H9 (cell line): ENCODE measurements around the gene RAMAC. TPM values are rescaled to one million over a fixed set of nuclear protein-coding genes. Genes with fewer than 3 reads are reported as not detected.

Source experiments
- DNase-seq: peaks from one replicate; pipeline ENCODE4 v3.0.0-alpha.2; 2017
- H2AFZ ChIP-seq: one replicate; pipeline ENCODE4 v1.6.1; 2013; ENCODE audit warnings: mild to moderate bottlenecking, low read length, control low read depth, moderate library complexity
- H2AK5ac ChIP-seq: 2 replicates; pipeline ENCODE4 v1.6.1; 2013; ENCODE audit warnings: low read length, control low read depth, mixed read lengths; ENCODE audit not compliant: insufficient read length
- H2BK120ac ChIP-seq: one replicate; pipeline ENCODE4 v1.6.1; 2013; ENCODE audit warnings: low read depth, mild to moderate bottlenecking, low read length, control low read depth, inconsistent platforms; ENCODE audit not compliant: poor library complexity, severe bottlenecking
- H2BK12ac ChIP-seq: 2 replicates; pipeline ENCODE4 v1.6.1; 2013; ENCODE audit warnings: low read length, control low read depth, mixed read lengths, low read depth; ENCODE audit not compliant: insufficient read length
- H2BK15ac ChIP-seq: 2 replicates; pipeline ENCODE4 v1.6.1; 2013; ENCODE audit warnings: low read depth, low read length, control low read depth
- H2BK20ac ChIP-seq: one replicate; pipeline ENCODE4 v1.6.1; 2013; ENCODE audit warnings: low read depth, mild to moderate bottlenecking, low read length, control low read depth, inconsistent platforms; ENCODE audit not compliant: poor library complexity, severe bottlenecking
- H2BK5ac ChIP-seq: 2 replicates; pipeline ENCODE4 v1.6.1; 2013; ENCODE audit warnings: low read length, control low read depth, mixed read lengths; ENCODE audit not compliant: insufficient read length
- H3K14ac ChIP-seq: 2 replicates; pipeline ENCODE4 v1.6.1; 2013; ENCODE audit warnings: low read length, control low read depth; ENCODE audit not compliant: insufficient read depth
- H3K18ac ChIP-seq: 2 replicates; pipeline ENCODE4 v1.6.1; 2013; ENCODE audit warnings: low read depth, mild to moderate bottlenecking, mixed read lengths, low read length, control low read depth; ENCODE audit not compliant: insufficient read length
- H3K23ac ChIP-seq: 2 replicates; pipeline ENCODE4 v1.6.1; 2013; ENCODE audit warnings: low read length, control low read depth, mixed read lengths, low read depth; ENCODE audit not compliant: insufficient read length
- H3K23me2 ChIP-seq: 2 replicates; pipeline ENCODE4 v1.6.1; 2013; ENCODE audit warnings: low read depth, mild to moderate bottlenecking, mixed read lengths, low read length, control low read depth; ENCODE audit not compliant: insufficient read length, poor library complexity, severe bottlenecking
- H3K27ac ChIP-seq: 2 replicates; pipeline ENCODE4 v1.5.1; 2013; ENCODE audit warnings: low read length, control low read depth, mixed read lengths, low read depth; ENCODE audit not compliant: insufficient read length
- H3K27me3 ChIP-seq: 2 replicates; pipeline ENCODE4 v1.6.1; 2013; ENCODE audit warnings: low read length, control low read depth, inconsistent platforms; ENCODE audit not compliant: insufficient read depth
- H3K4ac ChIP-seq: 2 replicates; pipeline ENCODE4 v1.6.1; 2013; ENCODE audit warnings: low read depth, mild to moderate bottlenecking, control low read depth, inconsistent platforms, low read length, moderate library complexity
- H3K4me1 ChIP-seq: 2 replicates; pipeline ENCODE4 v1.6.1; 2013; ENCODE audit warnings: low read length, control low read depth, inconsistent platforms; ENCODE audit not compliant: insufficient read depth
- H3K4me2 ChIP-seq: 2 replicates; pipeline ENCODE4 v1.6.1; 2013; ENCODE audit warnings: low read length, control low read depth, mixed read lengths; ENCODE audit not compliant: insufficient read length, insufficient read depth
- H3K56ac ChIP-seq: 2 replicates; pipeline ENCODE4 v1.6.1; 2013; ENCODE audit warnings: low read depth, mild to moderate bottlenecking, mixed read lengths, low read length, control low read depth; ENCODE audit not compliant: insufficient read length
- H3K79me1 ChIP-seq: 2 replicates; pipeline ENCODE4 v1.6.1; 2013; ENCODE audit warnings: low read depth, mild to moderate bottlenecking, moderate library complexity, low read length, control low read depth, inconsistent platforms; ENCODE audit not compliant: insufficient read depth, poor library complexity, severe bottlenecking
- H3K79me2 ChIP-seq: 2 replicates; pipeline ENCODE4 v1.6.1; 2013; ENCODE audit warnings: low read length, control low read depth, inconsistent platforms; ENCODE audit not compliant: insufficient read depth
- H3K9ac ChIP-seq: 2 replicates; pipeline ENCODE4 v1.6.1; 2013; ENCODE audit warnings: low read length, control low read depth, mixed read lengths; ENCODE audit not compliant: insufficient read length; ENCODE audit errors: extremely low read depth
- H3K9me3 ChIP-seq: one replicate; pipeline ENCODE4 v1.6.1; 2013; ENCODE audit warnings: low read depth, low read length, inconsistent platforms; ENCODE audit not compliant: control insufficient read depth
- H3T11ph ChIP-seq: one replicate; pipeline ENCODE4 v1.6.1; 2013; ENCODE audit warnings: mild to moderate bottlenecking, low read length, control low read depth, inconsistent platforms
- H4K20me1 ChIP-seq: one replicate; pipeline ENCODE4 v1.6.1; 2013; ENCODE audit not compliant: control insufficient read depth, insufficient read length, insufficient read depth
- H4K5ac ChIP-seq: 2 replicates; pipeline ENCODE4 v1.6.1; 2013; ENCODE audit warnings: low read depth, mild to moderate bottlenecking, mixed read lengths, low read length, control low read depth; ENCODE audit not compliant: insufficient read length
- H4K8ac ChIP-seq: replicated peaks from 2 replicates; pipeline ENCODE4 v1.6.1; 2013; ENCODE audit warnings: low read length, control low read depth, mixed read lengths, low read depth; ENCODE audit not compliant: insufficient read length
- H4K91ac ChIP-seq: 2 replicates; pipeline ENCODE4 v1.6.1; 2013; ENCODE audit warnings: low read depth, mild to moderate bottlenecking, moderate library complexity, mixed read lengths, low read length, control low read depth; ENCODE audit not compliant: insufficient read length
- H3K27ac Mint-ChIP-seq, 3 experiments: 2 replicates in 2 of 3; 3 replicates in 1 of 3; pipeline ENCODE4 v1.8.0; 2020 to 2021; ENCODE audit warnings: mixed read lengths in 3 of 3, mild to moderate bottlenecking in 1 of 3, moderate library complexity in 1 of 3
- H3K27me3 Mint-ChIP-seq: 2 replicates; pipeline ENCODE4 v1.8.0; 2021; ENCODE audit warnings: low read depth, mild to moderate bottlenecking, moderate library complexity, mixed read lengths
- H3K36me3 Mint-ChIP-seq, 3 experiments: 2 replicates in 2 of 3; 3 replicates in 1 of 3; pipeline ENCODE4 v1.8.0; 2020 to 2021; ENCODE audit warnings: low read depth in 3 of 3, mixed read lengths in 3 of 3; ENCODE audit not compliant: insufficient read depth in 1 of 3
- H3K4me1 Mint-ChIP-seq, 2 experiments: 2 replicates each; pipeline ENCODE4 v1.8.0; 2020; ENCODE audit warnings: mixed read lengths in 2 of 2
- H3K4me3 Mint-ChIP-seq, 2 experiments: 2 replicates in 1 of 2; 3 replicates in 1 of 2; pipeline ENCODE4 v1.8.0; 2020 to 2021; ENCODE audit warnings: mild to moderate bottlenecking in 2 of 2, mixed read lengths in 2 of 2, moderate library complexity in 1 of 2
- H3K9me3 Mint-ChIP-seq, 2 experiments: 2 replicates in 1 of 2; 3 replicates in 1 of 2; pipeline ENCODE4 v1.8.0; 2020; ENCODE audit warnings: mild to moderate bottlenecking in 2 of 2, mixed read lengths in 2 of 2, moderate library complexity in 1 of 2
- WGBS: extraction: QIAGEN DNeasy Blood & Tissue Kit; methylation state at CpG from one replicate; pipeline ENCODE4 v1.1.7; 2013; ENCODE audit warnings: missing lambda C conversion rate, low lambda C conversion rate, mixed read lengths; ENCODE audit not compliant: insufficient read length; ENCODE audit errors: extremely low coverage; 5-methylcytosine and 5-hydroxymethylcytosine counted together
- total RNA-seq: library from RNA; stranded (reverse); gene quantifications from 2 replicates; pipeline ENCODE4 v1.2.1, GENCODE V29; 2021
- TF ChIP-seq, protein P1 (sequence below): fragments of 200-600 bp; sonication (generic); conservative IDR thresholded peaks from 3 replicates; pipeline ENCODE4 v1.8.0; 2021; ENCODE audit warnings: antibody characterized with exemption, mild to moderate bottlenecking

RAMAC gene
- total RNA-seq, 1 experiment from 2014 or later: 35.8 TPM

DNA sequence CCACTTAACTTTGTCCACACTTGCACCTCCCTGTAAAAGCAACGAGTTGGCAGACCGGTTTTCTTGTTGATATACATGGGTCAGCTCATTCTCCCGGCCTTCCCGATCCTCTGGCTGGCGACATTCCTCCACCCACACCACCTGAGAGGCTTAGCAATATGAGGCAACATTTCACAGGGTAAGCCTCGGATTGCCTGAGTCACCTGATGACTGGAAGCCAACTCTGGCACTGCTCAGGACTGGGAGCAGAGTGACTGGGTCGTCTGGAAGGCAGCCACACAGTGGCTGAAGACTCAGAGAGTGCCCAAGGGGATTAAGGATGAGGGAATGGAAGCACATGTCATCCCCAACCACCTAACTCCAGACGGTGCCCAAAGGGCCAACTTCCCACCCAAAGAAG is 43.3 kb upstream of the RAMAC start:
- Histone ChIP-seq H2BK5ac (no peak overlapping the region), H3K23ac (no peak overlapping the region), H3K9ac (no peak overlapping the region), H3K79me1 (no peaks in the 10 kb centered on the region), H3K79me2 (0 out of 2 replicates have a peak, but pooled peaks cover 2% of the 10 kb centered on the region), H2BK20ac (no peak overlapping the region), H3T11ph (no peak overlapping the region), H4K5ac (no peak overlapping the region), H2BK120ac (no peak overlapping the region), H3K4me1 (no peaks in the 10 kb centered on the region), H3K9me3 (no peaks in the 10 kb centered on the region), H3K18ac (no peak overlapping the region), H3K23me2 (no peaks in the 10 kb centered on the region), H3K27ac (no peak overlapping the region), H3K14ac (no peak overlapping the region), H4K20me1 (no peaks in the 10 kb centered on the region), H2AFZ (no peak overlapping the region), H3K4ac (no peak overlapping the region), H2BK12ac (no peak overlapping the region), H2AK5ac (no peak overlapping the region), H3K56ac (no peak overlapping the region), H3K4me2 (no peak overlapping the region), H3K27me3 (no peaks in the 10 kb centered on the region), H4K91ac (no peak overlapping the region), H2BK15ac (no peak overlapping the region), H4K8ac (no peak overlapping the region)
- H3K4me1 Mint-ChIP-seq: peaks cover 5 to 6% of the 10 kb centered on the region in 2 experiments; a peak in 3 of 4 replicates
- TF ChIP-seq, protein P1, sequence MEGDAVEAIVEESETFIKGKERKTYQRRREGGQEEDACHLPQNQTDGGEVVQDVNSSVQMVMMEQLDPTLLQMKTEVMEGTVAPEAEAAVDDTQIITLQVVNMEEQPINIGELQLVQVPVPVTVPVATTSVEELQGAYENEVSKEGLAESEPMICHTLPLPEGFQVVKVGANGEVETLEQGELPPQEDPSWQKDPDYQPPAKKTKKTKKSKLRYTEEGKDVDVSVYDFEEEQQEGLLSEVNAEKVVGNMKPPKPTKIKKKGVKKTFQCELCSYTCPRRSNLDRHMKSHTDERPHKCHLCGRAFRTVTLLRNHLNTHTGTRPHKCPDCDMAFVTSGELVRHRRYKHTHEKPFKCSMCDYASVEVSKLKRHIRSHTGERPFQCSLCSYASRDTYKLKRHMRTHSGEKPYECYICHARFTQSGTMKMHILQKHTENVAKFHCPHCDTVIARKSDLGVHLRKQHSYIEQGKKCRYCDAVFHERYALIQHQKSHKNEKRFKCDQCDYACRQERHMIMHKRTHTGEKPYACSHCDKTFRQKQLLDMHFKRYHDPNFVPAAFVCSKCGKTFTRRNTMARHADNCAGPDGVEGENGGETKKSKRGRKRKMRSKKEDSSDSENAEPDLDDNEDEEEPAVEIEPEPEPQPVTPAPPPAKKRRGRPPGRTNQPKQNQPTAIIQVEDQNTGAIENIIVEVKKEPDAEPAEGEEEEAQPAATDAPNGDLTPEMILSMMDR: no peak
- H3K36me3 Mint-ChIP-seq: no peaks in the 10 kb centered on the region
- H3K4me3 Mint-ChIP-seq: no peak overlapping the region
- H3K9me3 Mint-ChIP-seq: no peaks in the 10 kb centered on the region
- no peak overlapping the region for H3K27ac Mint-ChIP-seq
- peaks cover 12% of the 10 kb centered on the region for H3K27me3 Mint-ChIP-seq
- no peak for DNase-seq
- WGBS: no CpG with 5 or more reads among the region's 8 CpGs
